ENCODE measurements around the gene NOS3. TPM values are rescaled to one million over a fixed set of nuclear protein-coding genes. Genes with fewer than 3 reads are reported as not detected.
A peak's percentile ranks its signal among the peaks of the same experiment; 100 is the strongest.

The NOS3 gene
- total and polyA plus RNA-seq, 9 of the 15 experiments (the other 6 are each of a cell fraction or from before 2014, with no cell fraction given), result 1.1 to 121 (median 23.6) TPM

- no peak for TF ChIP-seq STAT5B (CRISPR knock-in tag; IDR thresholded peaks at IDR 0.05)
- TF ChIP-seq, protein P1, sequence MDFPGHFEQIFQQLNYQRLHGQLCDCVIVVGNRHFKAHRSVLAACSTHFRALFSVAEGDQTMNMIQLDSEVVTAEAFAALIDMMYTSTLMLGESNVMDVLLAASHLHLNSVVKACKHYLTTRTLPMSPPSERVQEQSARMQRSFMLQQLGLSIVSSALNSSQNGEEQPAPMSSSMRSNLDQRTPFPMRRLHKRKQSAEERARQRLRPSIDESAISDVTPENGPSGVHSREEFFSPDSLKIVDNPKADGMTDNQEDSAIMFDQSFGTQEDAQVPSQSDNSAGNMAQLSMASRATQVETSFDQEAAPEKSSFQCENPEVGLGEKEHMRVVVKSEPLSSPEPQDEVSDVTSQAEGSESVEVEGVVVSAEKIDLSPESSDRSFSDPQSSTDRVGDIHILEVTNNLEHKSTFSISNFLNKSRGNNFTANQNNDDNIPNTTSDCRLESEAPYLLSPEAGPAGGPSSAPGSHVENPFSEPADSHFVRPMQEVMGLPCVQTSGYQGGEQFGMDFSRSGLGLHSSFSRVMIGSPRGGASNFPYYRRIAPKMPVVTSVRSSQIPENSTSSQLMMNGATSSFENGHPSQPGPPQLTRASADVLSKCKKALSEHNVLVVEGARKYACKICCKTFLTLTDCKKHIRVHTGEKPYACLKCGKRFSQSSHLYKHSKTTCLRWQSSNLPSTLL (IDR thresholded peaks at IDR 0.05), result 0 out of 2 replicates have a peak, but pooled peaks have one; percentile 14
- peak in 1 of 3 experiments; percentile 90; a peak in 3 of 6 replicates for TF ChIP-seq ZBTB11 (CRISPR knock-in tag; IDR thresholded peaks at IDR 0.05)
- peak; percentile 16; the same call in 1 of the 2 replicates for TF ChIP-seq KAT7 (CRISPR knock-in tag; IDR thresholded peaks at IDR 0.05; ENCODE audit: borderline replicate concordance)
- no peak for TF ChIP-seq SFPQ (IDR thresholded peaks at IDR 0.05; ENCODE audit: low read depth, low read length)
- TF ChIP-seq GATAD2A (IDR thresholded peaks at IDR 0.05), result peak; percentile 62; the same call in 1 of the 2 replicates
- no peak for TF ChIP-seq ID3 (CRISPR knock-in tag; IDR thresholded peaks at IDR 0.05)
- no peak for TF ChIP-seq ID3 (tag; IDR thresholded peaks at IDR 0.05)
- TF ChIP-seq KDM2B (CRISPR knock-in tag; IDR thresholded peaks at IDR 0.05), result no peak
- TF ChIP-seq SIN3A (IDR thresholded peaks at IDR 0.05; ENCODE audit: borderline replicate concordance in 2 of 2, control insufficient read depth in 1 of 2, low read depth in 2 of 2, low read length in 2 of 2), result peak; percentile 42 to 53; a peak in 1 of 4 replicates
- peak; percentile 25; the same call in 1 of the 2 replicates for TF ChIP-seq SMARCE1 (IDR thresholded peaks at IDR 0.05)
- TF ChIP-seq PYGO2 (tag; IDR thresholded peaks at IDR 0.05), result no peak
- peak; percentile 79 for TF ChIP-seq SUPT5H (IDR thresholded peaks at IDR 0.05)
- TF ChIP-seq ZNF668 (CRISPR knock-in tag; IDR thresholded peaks at IDR 0.05), result no peak
- no peak for TF ChIP-seq ZNF274 (IDR thresholded peaks at IDR 0.05; ENCODE audit: borderline replicate concordance, low read depth, low read length)
- TF ChIP-seq PML (IDR thresholded peaks at IDR 0.05; ENCODE audit: low read length), result peak; percentile 60; the same call in 1 of the 2 replicates
- no peak; a peak in 1 of 4 replicates for TF ChIP-seq RCOR1 (IDR thresholded peaks at IDR 0.05; ENCODE audit: borderline replicate concordance in 1 of 2, low read depth in 2 of 2, low read length in 2 of 2)
- TF ChIP-seq FOXK2 (conservative IDR thresholded peaks at IDR 0.05 in 1 of 2, IDR thresholded peaks at IDR 0.05 in 1 of 2; ENCODE audit: low read depth in 2 of 2), result no peak; a peak in 1 of 4 replicates
- TF ChIP-seq NR3C1 (CRISPR knock-in tag; IDR thresholded peaks at IDR 0.05), result no peak
Observed at GRCh38 chr7:151059367-151060112, 68.7 kb downstream of the NOS3 start, which contains the start of gene SLC4A2 (continued).

All from K562 (cell line).